NCI-H128 (cell line): ENCODE measurements around the gene PXDN.
"Not testable (repeated sequence)": the region's sequence is repeated elsewhere in the genome, so short reads cannot be mapped to it uniquely, and the experiment has no call there.

Source experiments
- DNase-seq: peaks from one replicate; lab custom pipeline; 2025; ENCODE audit not compliant: unreplicated experiment; lab: John Stamatoyannopoulos, UW

Gene PXDN

DNA sequence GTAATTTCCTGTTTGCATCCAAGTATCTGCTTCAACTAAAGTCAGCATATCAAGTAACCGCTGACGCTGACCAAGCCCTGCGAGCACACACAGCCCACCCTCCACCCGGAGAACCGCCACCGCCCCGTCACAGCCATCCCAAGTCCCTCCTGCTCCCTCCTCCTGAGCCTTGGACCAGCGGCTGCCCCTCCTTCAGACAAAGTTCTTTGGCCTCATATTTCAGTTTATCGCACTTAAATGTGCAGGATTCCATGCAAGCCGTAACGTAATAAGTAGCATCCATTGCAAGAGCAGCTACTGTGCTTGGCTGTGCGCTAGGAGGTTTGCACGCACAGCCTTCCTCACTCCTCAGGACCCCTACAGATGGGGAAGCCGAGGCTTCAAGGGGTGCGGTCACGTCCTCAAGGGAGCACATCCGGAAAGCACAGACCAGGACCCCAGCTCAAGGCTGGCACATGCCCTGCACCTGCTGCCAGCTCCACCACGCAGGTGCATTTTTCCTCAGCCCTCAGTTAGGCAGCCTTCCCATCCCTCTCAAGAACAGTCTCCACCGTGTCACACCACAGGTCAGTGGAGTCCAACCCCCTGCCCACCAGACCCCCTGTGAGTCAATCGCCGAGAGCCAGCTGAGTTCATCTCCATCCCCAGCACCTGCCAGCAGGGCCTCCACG, 17.1 kb downstream of the PXDN start:
- no peak for DNase-seq

DNA sequence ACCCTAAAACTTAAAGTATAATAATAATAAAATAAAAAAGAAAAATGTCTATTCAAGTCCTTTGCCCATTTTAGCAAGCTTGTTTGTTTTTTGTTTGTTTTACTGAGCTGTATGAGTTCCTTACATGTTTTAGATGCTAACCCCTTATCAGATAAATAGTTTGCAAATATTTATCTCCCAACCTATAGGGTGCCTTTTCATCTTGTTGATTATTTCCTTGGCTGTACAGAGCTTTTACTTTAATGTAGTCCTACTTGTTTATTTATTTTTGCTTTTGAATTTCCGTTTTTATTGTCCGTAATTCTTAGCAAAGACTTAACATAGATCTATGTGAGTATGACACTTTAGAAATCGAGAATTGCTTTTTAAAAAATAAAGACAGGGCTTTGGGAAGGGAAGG, 17.8 kb downstream of the PXDN start:
- DNase-seq = no peak

DNA sequence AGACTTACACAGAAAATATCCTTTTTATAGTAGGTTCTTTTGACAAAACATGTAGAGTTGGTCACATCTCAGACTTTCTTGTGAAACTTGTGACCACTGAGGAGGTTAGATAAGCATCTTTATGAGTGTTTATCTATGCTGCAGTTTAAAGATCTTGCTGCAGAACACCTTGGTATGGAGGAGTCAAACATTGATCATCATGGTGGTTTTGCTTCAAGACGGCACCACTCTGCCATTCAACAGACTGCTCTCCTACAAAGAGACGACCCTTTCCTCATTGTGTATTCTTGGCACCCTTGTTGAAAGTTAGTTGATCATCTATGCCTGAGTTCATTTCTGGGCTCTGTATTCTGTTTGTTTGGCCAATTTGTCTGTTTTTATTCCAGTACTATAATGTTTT, 20.0 kb downstream of the PXDN start:
- not testable (repeated sequence) for DNase-seq

DNA sequence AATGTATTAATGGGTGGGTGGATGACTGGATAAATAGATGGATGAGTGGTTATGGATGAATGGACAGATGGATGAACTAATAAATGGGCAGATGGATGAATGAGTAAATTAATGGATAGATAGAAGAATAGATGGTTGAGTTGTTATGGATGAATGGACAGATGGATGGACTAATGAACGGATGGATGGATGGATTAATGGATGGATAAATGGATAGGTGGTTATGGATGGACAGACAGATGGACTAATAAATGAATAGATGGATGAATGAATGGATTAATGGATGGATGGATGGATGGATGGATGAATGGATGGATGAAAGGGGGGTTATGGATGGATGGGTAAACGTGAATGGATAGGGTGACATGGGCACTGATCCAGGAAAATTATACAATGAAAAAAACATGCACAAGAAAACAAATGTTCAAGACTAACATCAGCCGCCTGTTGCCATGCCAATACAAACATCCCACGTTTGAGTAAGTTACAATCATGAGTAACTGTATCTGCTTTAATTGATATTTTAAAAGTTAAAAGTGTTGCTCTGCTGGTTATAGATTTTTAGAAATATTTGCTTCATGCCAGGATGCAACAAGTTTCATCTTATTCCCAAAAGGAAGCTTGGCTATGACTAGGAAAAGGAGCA, 20.8 kb downstream of the PXDN start:
- DNase-seq = no peak

DNA sequence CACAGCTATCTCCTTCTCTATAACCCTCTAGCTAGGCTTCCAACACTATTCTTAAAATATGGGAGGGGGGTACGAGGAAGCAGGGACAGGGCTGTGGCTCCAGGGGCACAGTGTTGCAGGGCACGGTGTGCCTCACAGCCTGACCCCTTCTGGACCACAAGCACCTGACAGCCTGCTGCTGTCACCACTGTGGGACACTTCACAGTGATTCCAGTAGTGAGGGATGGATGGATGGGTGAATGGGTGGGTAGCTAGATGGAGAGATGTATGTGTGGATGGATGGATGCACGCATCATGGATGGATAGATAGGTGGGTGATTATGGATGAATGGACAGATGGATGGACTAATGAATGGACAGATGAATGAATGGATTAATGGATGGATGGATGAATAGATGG, 21.6 kb downstream of the PXDN start:
- DNase-seq = no peak

DNA sequence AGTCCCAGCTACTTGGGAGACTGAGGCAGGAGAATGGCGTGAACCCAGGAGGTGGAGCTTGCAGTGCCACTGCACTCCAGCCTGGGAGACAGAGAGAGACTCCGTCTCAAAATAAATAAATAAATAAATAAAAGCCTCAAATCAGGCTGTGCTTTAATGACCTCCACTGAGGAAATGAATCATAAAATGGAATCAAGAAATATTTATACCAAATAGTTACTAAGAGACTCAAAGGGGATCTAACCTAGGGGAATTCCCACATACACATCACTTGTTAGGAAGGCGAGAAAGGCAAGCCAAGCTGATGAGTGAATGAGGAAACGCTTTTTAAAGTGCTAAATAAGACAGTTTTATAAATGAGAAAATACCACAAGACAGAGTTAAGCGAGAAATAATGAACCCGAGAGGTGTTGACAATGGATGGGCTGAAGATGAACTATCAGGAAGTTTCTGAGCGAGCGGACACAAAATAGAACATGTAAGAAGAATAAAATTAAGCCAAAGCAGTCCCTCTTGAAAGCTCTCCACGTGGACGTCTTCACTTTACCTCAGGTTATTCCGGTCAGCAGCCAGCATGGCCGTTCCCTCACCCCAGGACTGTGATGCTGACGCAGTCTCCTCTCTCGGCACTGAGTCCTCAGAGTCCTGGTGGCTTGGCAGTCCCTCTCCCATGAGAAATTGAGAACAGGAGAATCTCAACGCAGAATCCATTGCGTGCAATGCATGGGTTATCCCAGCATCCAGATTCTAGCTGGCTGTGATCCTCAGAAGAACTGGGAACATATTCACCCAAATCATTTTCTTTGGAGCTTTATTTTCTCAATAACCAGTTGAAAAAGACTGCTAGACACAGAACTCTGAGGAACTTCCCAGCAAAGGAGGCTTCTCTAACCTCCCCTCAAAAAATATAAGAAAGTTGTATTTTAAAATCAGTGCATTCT, 22.3 kb downstream of the PXDN start:
- no peak for DNase-seq

DNA sequence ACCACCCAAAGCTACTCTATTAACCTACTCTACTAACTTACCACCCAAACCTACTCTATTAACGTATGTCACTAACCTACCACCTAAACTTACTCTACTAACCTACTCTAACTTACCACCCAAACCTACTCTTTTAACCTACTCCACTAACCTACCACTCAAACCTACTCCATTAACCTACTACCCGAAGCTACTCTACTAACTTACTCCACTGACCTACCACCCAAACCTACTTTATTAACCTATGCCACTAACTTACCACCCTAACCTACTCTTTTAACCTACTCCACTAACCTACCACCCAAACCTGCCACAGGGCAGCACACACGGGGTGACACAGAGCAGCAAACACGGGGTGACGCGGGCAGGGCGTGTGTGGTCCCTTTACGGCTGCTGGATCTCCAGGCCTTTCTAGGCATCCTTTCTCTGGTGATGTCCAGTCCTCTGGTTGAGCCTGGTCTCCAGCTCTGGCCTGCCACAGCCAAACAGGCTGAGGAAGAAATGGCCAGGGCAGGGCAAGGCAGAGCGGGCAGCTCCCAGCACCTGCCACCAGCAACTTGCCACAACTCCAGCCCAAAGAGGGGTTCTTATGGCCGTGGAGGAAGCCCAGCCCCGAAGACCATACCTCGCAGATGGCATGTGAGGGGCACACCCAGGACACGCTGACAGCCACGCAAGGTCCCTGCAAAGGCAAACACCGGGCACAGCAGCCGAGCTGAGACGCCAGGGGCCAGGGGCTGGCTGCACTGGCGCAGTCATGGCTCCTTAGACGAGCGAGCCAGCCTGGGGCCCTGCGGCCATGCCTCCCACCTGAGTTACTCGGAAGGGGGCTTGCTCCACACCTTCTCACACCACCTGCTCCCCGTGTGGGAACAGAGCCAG, 25.7 kb downstream of the PXDN start:
- DNase-seq = no peak

DNA sequence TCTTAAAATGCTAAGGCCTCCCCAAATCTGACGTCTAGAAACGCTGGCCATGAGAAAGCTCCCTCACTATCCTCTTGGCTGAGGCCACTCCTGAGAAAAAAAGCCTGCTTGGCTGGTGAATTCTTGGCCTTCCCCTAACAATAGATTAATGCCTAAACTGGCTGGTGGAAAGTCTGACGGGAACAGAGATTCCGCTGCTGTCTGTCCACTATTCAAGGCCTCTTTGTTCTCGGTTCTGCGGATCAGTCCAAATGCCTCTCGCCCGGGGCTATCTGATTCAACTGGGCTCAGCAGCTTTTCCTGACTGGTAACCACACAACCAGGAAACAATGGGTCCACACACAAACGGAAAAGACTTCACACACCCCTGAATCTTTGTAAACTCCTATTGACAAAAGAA, 27.2 kb downstream of the PXDN start:
- no peak for DNase-seq

DNA sequence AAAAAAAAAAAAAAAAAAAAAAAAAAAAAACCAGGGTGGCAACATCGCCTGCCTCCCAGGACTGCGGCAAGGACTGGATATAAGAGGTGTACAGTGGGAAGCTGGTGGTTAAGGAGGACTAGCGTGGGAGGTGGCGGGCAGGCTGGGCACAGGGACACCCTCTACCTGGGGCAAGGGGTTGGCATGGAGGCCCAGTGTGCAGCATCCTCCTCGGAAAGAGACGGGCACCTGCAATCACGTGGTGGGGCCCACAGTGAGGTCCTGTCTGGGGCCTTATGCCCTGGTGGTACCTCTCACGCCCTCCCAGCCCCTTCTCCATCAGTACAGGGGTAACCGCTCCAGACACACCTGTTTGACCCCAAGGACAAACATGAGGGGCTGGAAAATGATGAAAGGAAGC, 27.9 kb downstream of the PXDN start:
- DNase-seq = no peak

DNA sequence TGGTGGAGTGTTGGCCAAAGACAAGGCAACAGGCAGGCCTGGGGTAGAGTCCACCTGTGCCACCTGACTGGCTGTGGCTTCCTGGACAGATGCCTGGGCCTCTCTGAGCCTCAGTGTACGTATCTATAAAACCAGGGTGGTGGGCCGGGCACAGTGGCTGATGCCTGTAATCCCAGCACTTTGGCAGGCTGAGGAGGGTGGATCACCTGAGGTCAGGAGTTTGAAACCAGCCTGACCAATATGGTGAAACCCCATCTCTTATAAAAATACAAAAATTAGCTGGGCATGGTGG, 28.4 kb downstream of the PXDN start:
- DNase-seq = not testable (repeated sequence)

DNA sequence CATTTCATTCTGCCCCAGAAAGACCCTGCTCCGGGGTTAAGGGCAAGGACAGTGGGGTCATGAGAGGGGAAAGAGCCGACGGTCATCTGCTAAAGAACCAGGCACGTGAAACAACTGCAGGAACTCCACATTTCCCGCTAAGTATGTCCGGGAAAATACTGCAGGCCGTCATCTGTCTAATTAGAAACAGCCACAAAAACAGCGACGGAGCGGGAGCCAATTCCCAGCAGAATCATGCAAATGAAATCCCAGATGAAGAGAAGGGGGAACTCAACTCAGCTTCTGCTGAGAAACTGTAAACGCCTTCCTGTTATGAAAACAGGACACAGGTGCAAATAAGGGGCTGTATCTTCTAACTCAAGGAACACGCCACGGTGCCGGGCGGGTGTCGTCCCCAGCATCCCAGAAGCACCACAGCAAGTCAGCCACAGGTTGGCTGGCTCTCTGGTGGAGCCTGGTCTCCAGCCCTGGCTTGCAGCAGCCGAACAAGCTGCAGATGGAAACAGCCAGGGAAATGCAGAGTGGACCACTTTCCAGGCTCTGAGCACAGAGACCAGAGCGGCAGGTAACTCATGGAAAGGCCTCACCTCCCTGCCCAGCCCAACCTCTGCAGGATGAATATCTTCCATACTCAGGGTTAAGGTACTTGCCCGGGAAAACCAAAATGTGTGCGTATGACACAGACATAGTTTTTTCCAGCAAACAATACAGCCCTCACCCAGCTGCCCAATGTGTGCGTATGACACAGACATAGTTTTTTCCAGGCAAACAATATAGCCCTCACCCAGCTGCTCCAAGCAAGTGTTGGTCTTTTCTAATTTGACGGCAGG, 28.9 kb downstream of the PXDN start:
- no peak for DNase-seq

DNA sequence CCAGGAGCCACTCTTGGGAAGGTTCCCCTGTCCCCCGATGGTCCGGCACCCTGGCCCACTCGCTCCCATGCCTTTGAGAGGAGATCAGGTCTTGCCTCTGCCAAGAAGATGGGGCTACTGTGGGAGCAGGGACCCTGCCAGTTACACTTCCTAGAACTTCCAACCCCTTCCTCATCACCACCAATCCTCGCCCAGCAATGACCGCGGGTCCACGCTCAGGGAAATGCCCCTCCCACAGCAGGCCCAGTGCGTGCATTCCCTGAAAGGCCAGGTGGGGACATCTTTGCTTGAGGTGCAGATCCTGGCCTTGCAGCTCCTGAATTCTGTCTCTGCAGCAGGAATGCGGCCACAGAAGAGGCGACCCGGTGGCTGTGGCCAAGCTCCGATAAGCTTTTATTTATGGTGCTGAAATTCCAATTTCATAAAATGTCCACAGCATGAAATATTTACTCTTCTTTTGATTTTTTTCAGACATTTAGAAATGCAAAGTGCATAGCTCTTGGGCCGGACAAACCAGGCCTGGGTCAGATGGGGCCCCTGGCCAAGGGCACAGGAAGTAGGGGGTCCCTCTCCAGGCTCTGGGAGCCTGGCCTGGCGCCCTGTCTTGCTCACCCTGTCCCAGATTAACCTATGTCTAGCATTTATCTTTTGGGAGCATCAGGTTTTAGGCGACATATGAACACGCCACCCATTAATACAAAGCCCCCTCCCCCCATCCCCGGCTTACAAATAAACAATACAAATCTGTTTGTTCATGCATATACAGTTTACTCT, 29.8 kb downstream of the PXDN start:
- DNase-seq = no peak

DNA sequence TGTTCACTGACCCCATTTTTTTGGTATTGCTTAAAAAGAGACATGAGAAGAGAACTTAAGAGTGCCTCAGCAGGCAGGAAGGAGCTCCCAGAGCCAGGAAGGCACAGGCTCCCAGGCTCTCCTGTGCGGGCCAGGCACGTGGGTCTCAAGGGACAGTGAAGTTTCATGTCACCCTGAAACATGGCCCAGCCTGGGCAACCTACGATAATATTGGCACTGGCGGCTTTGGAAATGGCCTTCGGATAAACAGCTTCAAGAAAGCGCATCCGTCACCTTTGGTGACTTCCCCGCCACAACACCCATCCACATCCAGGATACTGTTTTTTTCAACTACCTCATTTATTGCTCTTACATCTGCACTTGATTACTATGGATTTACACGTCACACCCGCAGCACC, 30.5 kb downstream of the PXDN start:
- no peak for DNase-seq

DNA sequence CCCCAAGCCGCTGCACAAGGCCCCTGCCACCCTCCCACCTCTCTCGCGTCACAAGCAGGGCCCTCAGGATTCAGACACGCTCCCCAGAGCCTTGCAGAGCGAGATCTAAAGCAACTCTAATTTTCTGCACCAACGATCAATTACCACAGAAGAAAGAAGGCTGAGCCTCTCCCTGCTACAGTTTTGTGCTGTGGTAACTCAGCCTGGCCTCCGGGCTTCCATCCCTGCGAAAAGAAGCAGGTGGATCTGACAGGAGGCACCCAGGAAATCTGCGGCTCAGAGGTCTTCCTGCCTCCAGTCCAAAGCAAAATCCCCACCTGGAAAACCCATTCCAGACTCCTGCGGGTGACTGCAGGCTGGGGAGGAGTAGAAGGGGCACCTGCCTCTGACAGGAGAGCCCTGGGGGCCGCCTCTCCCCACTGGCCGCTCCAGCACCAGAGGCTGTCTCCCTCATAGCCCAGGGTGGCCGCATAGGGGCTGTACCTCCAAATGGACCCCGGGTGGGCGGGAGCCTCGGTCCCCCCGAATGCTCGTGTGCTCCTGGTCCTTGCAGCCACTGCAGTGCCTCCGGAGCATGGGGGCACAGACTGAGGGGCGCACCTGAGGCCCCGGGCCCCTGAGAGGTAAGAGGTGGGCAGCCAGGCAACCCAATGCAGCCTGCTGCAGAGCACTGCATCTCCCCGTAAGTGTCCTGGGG, 31.0 kb downstream of the PXDN start:
- no peak for DNase-seq

DNA sequence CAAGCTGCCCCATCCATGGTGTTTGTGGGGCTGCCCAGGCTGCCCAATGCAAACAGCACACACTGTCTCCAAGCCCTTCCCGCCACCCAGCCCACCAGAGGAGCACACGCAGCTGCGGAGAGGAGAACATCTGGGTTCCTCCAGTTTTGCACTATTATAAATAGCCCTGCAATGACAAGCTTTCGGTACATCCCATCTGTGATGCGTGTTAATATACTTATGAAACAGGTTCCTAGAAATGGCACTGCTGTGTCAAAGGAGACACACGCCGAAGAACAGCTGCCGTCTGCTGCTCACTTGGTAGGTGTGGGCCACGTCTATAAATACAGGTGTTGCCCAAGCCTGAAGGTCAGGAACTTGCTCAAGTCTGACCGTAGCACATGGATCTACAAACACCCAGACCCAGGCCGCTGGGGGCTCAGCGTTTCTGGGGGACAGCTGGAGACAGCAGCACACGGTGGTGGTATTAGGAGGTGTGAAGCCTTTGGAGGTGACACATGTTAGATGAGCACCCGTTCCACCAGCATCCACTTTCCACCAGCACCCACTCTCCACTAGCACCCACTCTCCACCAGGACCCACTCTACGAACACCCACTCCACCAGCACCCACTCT, 34.3 kb downstream of the PXDN start:
- no peak for DNase-seq

DNA sequence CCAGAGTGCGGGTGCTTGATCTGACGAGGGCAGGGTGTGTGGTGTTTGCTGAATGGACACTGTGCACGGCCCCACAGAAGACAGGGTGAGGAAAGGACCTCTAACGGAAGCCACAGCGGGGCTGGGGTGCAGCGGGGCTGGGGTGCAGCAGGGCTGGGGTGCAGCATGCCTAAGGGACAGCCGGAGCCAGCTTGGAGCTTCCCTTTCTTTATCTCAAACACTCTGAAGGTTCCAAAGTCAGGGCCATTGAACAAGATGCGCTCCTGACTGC, 35.0 kb downstream of the PXDN start:
- no peak for DNase-seq

DNA sequence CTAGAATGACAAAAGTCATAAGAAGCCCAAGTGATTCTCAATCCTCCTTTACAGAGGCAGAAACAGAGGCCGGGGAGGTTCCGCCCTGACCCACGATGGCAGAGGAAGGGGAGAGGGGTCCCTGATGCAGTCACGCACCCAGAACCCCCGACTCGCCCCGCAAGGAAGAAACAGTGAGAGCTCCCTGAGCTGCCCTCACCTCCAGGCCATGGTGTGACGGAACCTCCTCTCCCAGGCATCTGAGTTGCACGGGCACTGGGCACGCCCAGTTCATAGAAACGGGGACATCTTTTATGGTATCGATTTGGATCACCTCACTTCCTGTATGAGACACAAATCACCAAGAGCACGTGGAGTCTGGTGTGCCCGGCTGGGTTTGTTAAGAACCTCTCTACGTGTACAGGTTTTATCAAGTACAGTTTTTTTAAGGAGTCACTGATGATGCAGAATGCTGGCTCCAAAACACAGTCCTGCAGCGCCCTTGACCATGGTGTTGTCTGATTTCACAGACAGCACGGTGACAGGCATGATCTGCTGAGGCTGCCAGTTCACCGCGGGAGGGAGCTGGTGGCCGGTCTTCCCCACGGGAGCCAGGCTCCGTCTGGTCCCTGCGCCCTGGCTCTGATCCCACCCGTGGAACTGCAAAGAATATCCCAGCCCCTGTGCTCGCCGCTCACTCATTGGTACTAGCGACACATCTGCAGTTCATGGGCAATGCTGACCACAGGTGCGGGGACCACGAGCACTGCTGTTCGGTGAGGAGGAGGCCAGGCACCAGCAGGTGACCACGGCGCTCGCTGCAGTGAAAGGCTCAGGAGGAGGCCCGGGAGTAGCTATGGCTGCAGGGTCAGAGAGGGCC, 35.6 kb downstream of the PXDN start:
- DNase-seq = no peak
